Lung (tissue), 12 donors: Measurements from ENCODE around the gene FEM1B. TPM values are rescaled to one million over a fixed set of nuclear protein-coding genes. Genes with fewer than 3 reads are reported as not detected.

Source experiments
- ATAC-seq: fragments of 200-7000 bp; cut with Tn5 transposase; one replicate; pipeline ENCODE4 v1.9.1; 2020; ENCODE audit warnings: moderate number of reproducible peaks; ENCODE audit not compliant: insufficient read depth, low FRiP score
- DNase-seq, 3 donors: peaks; one replicate each; pipeline ENCODE4 v3.0.0-alpha.2; 2013 to 2017
- H3K27ac ChIP-seq, 2 donors: one replicate each; pipeline ENCODE4 v1.5.1; 2013; ENCODE audit warnings: mild to moderate bottlenecking in 2 of 2, moderate library complexity in 2 of 2, control low read depth in 1 of 2, inconsistent platforms in 1 of 2, low read depth in 1 of 2, low read length in 1 of 2
- H3K27me3 ChIP-seq, 3 donors: one replicate each; pipeline ENCODE4 v1.5.1; 2013; ENCODE audit warnings: low read length in 2 of 3; ENCODE audit not compliant: control insufficient read depth in 3 of 3, insufficient read depth in 3 of 3
- H3K36me3 ChIP-seq, 4 donors: one replicate each; pipeline ENCODE4 v1.5.1; 2013; ENCODE audit warnings: low read length in 4 of 4, mild to moderate bottlenecking in 1 of 4, moderate library complexity in 1 of 4; ENCODE audit not compliant: control insufficient read depth in 4 of 4, insufficient read depth in 4 of 4
- H3K4me1 ChIP-seq, 5 donors: one replicate each; pipeline ENCODE4 v1.5.1; 2013; ENCODE audit warnings: low read length in 5 of 5, mild to moderate bottlenecking in 2 of 5, moderate library complexity in 1 of 5; ENCODE audit not compliant: control insufficient read depth in 5 of 5, insufficient read depth in 5 of 5
- H3K4me3 ChIP-seq: one replicate; pipeline ENCODE4 v1.5.1; 2013; ENCODE audit warnings: mild to moderate bottlenecking, control low read depth, moderate library complexity
- H3K9ac ChIP-seq, 2 donors: one replicate each; pipeline ENCODE4 v1.5.1; 2013; ENCODE audit warnings: low read length in 2 of 2, control low read depth in 1 of 2; ENCODE audit not compliant: insufficient read depth in 1 of 2
- H3K9me3 ChIP-seq, 4 donors: one replicate each; pipeline ENCODE4 v1.5.1; 2013; ENCODE audit warnings: low read length in 3 of 4, mild to moderate bottlenecking in 1 of 4, moderate library complexity in 1 of 4; ENCODE audit not compliant: control insufficient read depth in 4 of 4, insufficient read depth in 3 of 4
- WGBS, 2 donors: extraction: QIAGEN DNeasy Blood & Tissue Kit; methylation state at CpG; one replicate each; pipeline ENCODE4 v1.1.7; 2013; 5-methylcytosine and 5-hydroxymethylcytosine counted together
- polyA plus RNA-seq, 2 donors: library from polyadenylated mRNA; stranded (reverse); fragments of 200-250 nt; gene quantifications; one replicate each; pipeline ENCODE4 v1.2.1, GENCODE V29; 2013
- total RNA-seq, 2 donors: library from RNA; depleted of rRNA in 1 of 2; stranded (reverse); fragments of >200 nt in 1 of 2; gene quantifications; one replicate each; pipeline ENCODE4 v1.2.1, GENCODE V29; 2014 to 2021
- TF ChIP-seq, protein P1 (sequence below): IDR thresholded peaks from 2 replicates; pipeline ENCODE4 v1.5.1; 2012; ENCODE audit warnings: mild to moderate bottlenecking; ENCODE audit errors: control extremely low read depth, extremely low read depth
- donor health status: control.
- donor health status: control.
- donor health status: Bipolar disorder and iron deficiency.
- donor health status: healthy.
- donor health status: DM: yes; HTN: yes; CAD: no.

FEM1B gene
- total and polyA plus RNA-seq, 4 donors = 8.1 to 57.7 (median 30.5) TPM

- Histone ChIP-seq H3K9me3 (no peaks in the 10 kb centered on the region), H3K27ac (no peak overlapping the region), H3K4me3 (no peak overlapping the region), H3K36me3 (no peaks in the 10 kb centered on the region), H3K9ac (no peak overlapping the region), H3K4me1 (no peaks in the 10 kb centered on the region), H3K27me3 (no peaks in the 10 kb centered on the region)
- TF ChIP-seq, protein P1, sequence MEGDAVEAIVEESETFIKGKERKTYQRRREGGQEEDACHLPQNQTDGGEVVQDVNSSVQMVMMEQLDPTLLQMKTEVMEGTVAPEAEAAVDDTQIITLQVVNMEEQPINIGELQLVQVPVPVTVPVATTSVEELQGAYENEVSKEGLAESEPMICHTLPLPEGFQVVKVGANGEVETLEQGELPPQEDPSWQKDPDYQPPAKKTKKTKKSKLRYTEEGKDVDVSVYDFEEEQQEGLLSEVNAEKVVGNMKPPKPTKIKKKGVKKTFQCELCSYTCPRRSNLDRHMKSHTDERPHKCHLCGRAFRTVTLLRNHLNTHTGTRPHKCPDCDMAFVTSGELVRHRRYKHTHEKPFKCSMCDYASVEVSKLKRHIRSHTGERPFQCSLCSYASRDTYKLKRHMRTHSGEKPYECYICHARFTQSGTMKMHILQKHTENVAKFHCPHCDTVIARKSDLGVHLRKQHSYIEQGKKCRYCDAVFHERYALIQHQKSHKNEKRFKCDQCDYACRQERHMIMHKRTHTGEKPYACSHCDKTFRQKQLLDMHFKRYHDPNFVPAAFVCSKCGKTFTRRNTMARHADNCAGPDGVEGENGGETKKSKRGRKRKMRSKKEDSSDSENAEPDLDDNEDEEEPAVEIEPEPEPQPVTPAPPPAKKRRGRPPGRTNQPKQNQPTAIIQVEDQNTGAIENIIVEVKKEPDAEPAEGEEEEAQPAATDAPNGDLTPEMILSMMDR = no peak
- DNase-seq (no peak), ATAC-seq (no peak)
- WGBS, 2 donors = 79 to 83% methylated on average over 6 of the region's 6 CpGs
Measured at GRCh38 chr15:68318008-68318835, 40.7 kb downstream of the FEM1B start.

DNA sequence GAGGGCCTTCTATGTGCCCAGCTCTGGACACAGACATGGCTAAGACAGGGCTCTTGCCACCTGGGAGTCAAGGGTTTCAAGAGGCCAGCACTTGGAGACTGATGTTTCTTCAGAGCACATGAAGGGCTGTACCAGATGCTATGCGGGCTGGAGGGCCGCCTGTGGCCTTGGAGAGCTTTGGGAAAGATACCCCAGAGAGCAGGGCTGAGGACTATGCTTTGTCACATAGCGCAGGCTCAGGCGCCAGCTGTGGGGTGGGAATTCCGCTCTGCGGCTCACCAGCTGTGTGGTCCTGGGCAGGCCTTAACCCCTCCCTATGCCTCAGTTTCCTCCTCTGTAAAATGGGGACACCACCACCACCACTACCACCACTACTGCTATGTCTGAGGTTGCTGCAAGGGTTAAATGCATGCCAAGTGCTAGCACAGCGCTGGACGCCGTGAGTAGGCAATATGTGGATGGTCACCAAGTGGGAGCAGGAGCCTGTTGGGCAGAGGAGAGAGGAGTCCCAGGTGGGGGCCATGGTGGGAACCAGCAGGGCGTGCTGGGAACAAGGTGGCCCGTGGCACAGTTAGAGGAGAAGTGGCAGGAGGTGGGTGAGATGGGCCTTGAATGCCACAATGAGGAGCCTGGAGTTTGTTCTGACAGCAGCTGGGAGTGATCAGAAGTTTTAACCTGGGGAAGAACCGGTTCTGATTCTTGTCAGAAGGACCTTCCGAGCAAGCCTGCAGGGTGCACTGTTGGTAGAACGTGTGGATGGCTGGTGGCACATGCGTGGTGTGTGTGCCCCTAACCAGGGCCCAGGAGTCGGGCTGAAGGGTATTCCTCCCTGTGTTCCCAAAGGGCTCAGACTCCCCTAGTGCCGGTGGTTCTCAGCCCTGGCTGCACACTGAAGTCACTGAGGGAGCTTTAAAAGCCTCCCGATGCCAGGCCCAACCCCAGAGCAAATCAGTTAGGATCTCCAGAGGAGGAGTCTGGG lies 41.7 kb downstream of the FEM1B start:
- ATAC-seq (no peak), DNase-seq (no peak)
- no peak overlapping the region for H3K27ac ChIP-seq
- whole genome bisulfite sequencing, 2 donors = 91 to 94% methylated on average over 18 of the region's 18 CpGs
- H3K27me3 ChIP-seq = no peaks in the 10 kb centered on the region
- no peaks in the 10 kb centered on the region for H3K4me1 ChIP-seq
- no peak overlapping the region for H3K9ac ChIP-seq
- TF ChIP-seq, protein P1 = no peak
- H3K9me3 ChIP-seq = no peaks in the 10 kb centered on the region
- no peaks in the 10 kb centered on the region for H3K36me3 ChIP-seq
- no peak overlapping the region for H3K4me3 ChIP-seq

GRCh38 chr15:68319997-68320396 lies 42.5 kb downstream of the FEM1B start:
- Histone ChIP-seq H3K36me3 (no peaks in the 10 kb centered on the region), H3K27me3 (no peaks in the 10 kb centered on the region), H3K27ac (no peak overlapping the region), H3K9ac (no peak overlapping the region), H3K4me3 (no peak overlapping the region), H3K9me3 (no peaks in the 10 kb centered on the region), H3K4me1 (no peaks in the 10 kb centered on the region)
- no peak for ATAC-seq
- 96 to 98% methylated on average over 12 of the region's 12 CpGs for WGBS, 2 donors
- TF ChIP-seq, protein P1 = no peak
- no peak for DNase-seq
